B cell (primary cell): ENCODE results near the gene AOC2. TPM values are rescaled to one million over a fixed set of nuclear protein-coding genes. Genes with fewer than 3 reads are reported as not detected.
"Not testable (repeated sequence)": the region's sequence is repeated elsewhere in the genome, so short reads cannot be mapped to it uniquely, and the experiment has no call there.

Source experiments
- ATAC-seq: fragments of 200-7000 bp; cut with Tn5 transposase; one replicate; pipeline ENCODE4 v1.10.0; 2021; ENCODE audit warnings: low read depth, mild to moderate bottlenecking, moderate number of reproducible peaks, moderate library complexity
- CTCF ChIA-PET: fragments of 350-600 bp; sonication (Branson Sonifier 250); formaldehyde crosslinking; loops from one replicate; lab custom pipeline; 2021; ENCODE audit warnings: antibody characterized with exemption, inconsistent platforms; lab: Charles Lee
- POLR2A ChIA-PET: fragments of 350-600 bp; sonication (Branson Sonifier 250); formaldehyde crosslinking; loops from one replicate; lab custom pipeline; 2021; ENCODE audit warnings: antibody characterized with exemption; lab: Charles Lee
- DNase-seq: peaks from one replicate; pipeline ENCODE4 v3.0.0; 2013
- H2AFZ ChIP-seq: 2 replicates; pipeline ENCODE4 v1.6.1; 2012; ENCODE audit warnings: mild to moderate bottlenecking, low read depth, low read length; ENCODE audit not compliant: insufficient read depth, poor library complexity, severe bottlenecking
- H3K27ac ChIP-seq, 2 donors: 1 replicate in 1 of 2; 2 replicates in 1 of 2; pipeline ENCODE4 v1.5.1; 2012 to 2013; ENCODE audit warnings: low read length in 2 of 2, mild to moderate bottlenecking in 2 of 2, moderate library complexity in 1 of 2
- H3K27me3 ChIP-seq, 4 experiments: fragments of 200-600 bp in 1 of 4; sonication (generic) in 1 of 4; replicated peaks in 1 of 4; 1 replicate in 2 of 4; 2 replicates in 2 of 4; pipeline versions ENCODE4 v1.6.1 to v1.7.0; 2013 to 2016; ENCODE audit warnings: low read length in 3 of 4, mild to moderate bottlenecking in 2 of 4, mixed read lengths in 1 of 4, moderate library complexity in 1 of 4; ENCODE audit not compliant: insufficient read depth in 4 of 4, control insufficient read depth in 3 of 4; ENCODE audit errors: control extremely low read depth in 1 of 4
- H3K36me3 ChIP-seq, 2 experiments: replicated peaks in 1 of 2; 1 replicate in 1 of 2; 2 replicates in 1 of 2; pipeline versions ENCODE4 v1.6.1 to v1.7.1; 2013; ENCODE audit warnings: low read length in 1 of 2; ENCODE audit not compliant: insufficient read depth in 2 of 2, control insufficient read depth in 1 of 2; ENCODE audit errors: control extremely low read depth in 1 of 2, extremely low read depth in 1 of 2
- H3K4me1 ChIP-seq, 2 donors: fragments of 200-600 bp in 1 of 2; sonication (generic) in 1 of 2; 1 replicate in 1 of 2; 2 replicates in 1 of 2; pipeline versions ENCODE4 v1.5.1 to v1.6.1; 2013 to 2017; ENCODE audit warnings: low read length in 2 of 2; ENCODE audit not compliant: control insufficient read depth in 2 of 2, insufficient read depth in 2 of 2
- H3K4me2 ChIP-seq: replicated peaks from 2 replicates; pipeline ENCODE3; 2012; ENCODE audit warnings: mild to moderate bottlenecking, low read depth, low read length; ENCODE audit not compliant: poor library complexity, severe bottlenecking
- H3K4me3 ChIP-seq, 5 experiments: fragments of 200-600 bp in 1 of 5; sonication (generic) in 1 of 5; 1 replicate in 3 of 5; 2 replicates in 2 of 5; pipeline versions ENCODE4 v1.5.1 to v1.7.0; 2011 to 2016; ENCODE audit warnings: low read length in 4 of 5, mild to moderate bottlenecking in 4 of 5, low read depth in 2 of 5, control low read depth in 1 of 5, moderate library complexity in 1 of 5; ENCODE audit not compliant: insufficient read depth in 1 of 5; ENCODE audit errors: control extremely low read depth in 1 of 5, extremely low read depth in 1 of 5
- H3K79me2 ChIP-seq: fragments of 200-600 bp; sonication (generic); one replicate; pipeline ENCODE4 v1.6.0; 2016; ENCODE audit warnings: low read length; ENCODE audit not compliant: control insufficient read depth, insufficient read depth
- H3K9ac ChIP-seq: fragments of 200-600 bp; sonication (generic); 2 replicates; pipeline ENCODE4 v1.6.1; 2017; ENCODE audit warnings: mild to moderate bottlenecking, low read length, moderate library complexity
- H3K9me3 ChIP-seq, 3 donors: one replicate each; pipeline versions ENCODE4 v1.6.1 to v1.7.1; 2013; ENCODE audit warnings: low read length in 2 of 3; ENCODE audit not compliant: control insufficient read depth in 2 of 3, insufficient read depth in 1 of 3; ENCODE audit errors: control extremely low read depth in 1 of 3
- H4K20me1 ChIP-seq: 2 replicates; pipeline ENCODE4 v1.6.0; 2012; ENCODE audit warnings: mild to moderate bottlenecking, low read length; ENCODE audit not compliant: insufficient read depth, control insufficient read depth, poor library complexity, severe bottlenecking
- H3K27ac Mint-ChIP-seq: one replicate; pipeline ENCODE4 v1.8.0; 2021; ENCODE audit warnings: mixed read lengths
- H3K27me3 Mint-ChIP-seq: one replicate; pipeline ENCODE4 v1.8.0; 2021; ENCODE audit warnings: mixed read lengths
- H3K4me1 Mint-ChIP-seq: one replicate; pipeline ENCODE4 v1.8.0; 2021; ENCODE audit warnings: mixed read lengths
- H3K4me3 Mint-ChIP-seq: one replicate; pipeline ENCODE4 v1.8.0; 2021; ENCODE audit warnings: mixed read lengths
- H3K9me3 Mint-ChIP-seq: one replicate; pipeline ENCODE4 v1.8.0; 2022; ENCODE audit warnings: mixed read lengths; ENCODE audit not compliant: insufficient read depth
- EZH2 ChIP-seq: IDR thresholded peaks from 2 replicates; pipeline ENCODE4 v1.6.1; 2012; ENCODE audit warnings: borderline replicate concordance, low read depth, mild to moderate bottlenecking, moderate library complexity, low read length; ENCODE audit not compliant: insufficient read depth, poor library complexity, severe bottlenecking
- WGBS: methylation state at CpG from one replicate; pipeline ENCODE4 v1.1.5; 2013; ENCODE audit warnings: missing lambda C conversion rate; ENCODE audit not compliant: insufficient coverage; 5-methylcytosine and 5-hydroxymethylcytosine counted together
- intact Hi-C: fragments of 100-400 bp; cut with micrococcal nuclease; formaldehyde crosslinking; loops from one replicate; pipeline ENCODE4 v1.10.0; 2022
- polyA plus RNA-seq: library from polyadenylated mRNA; depleted of rRNA; stranded (reverse); fragments of >200 nt; gene quantifications from 2 replicates; pipeline ENCODE4 v1.2.3, GENCODE V29; 2012
- total RNA-seq, 2 donors: library from RNA; stranded (reverse); fragments of 120-200 nt in 1 of 2; gene quantifications; 1 replicate in 1 of 2; 2 replicates in 1 of 2; pipeline versions ENCODE4 v1.2.3 to v1.2.4, GENCODE V29; 2013 to 2022
- TF ChIP-seq, protein P1 (sequence below): fragments of 200-600 bp; IDR thresholded peaks from one replicate; pipeline ENCODE4 v1.8.0; 2022; ENCODE audit warnings: antibody characterized with exemption, mild to moderate bottlenecking

The AOC2 gene
- total and polyA plus RNA-seq, 2 donors (not counting 1 experiment from before 2014, with no cell fraction given): 1.9 to 3.8 TPM

GRCh38 chr17:42850954-42851353 lies 6.6 kb downstream of the AOC2 start, which contains the start of gene AOC3:
AOC3 (plus strand) TSS chr17:42851199; CDS start chr17:42851344, 145 bp downstream.
- Histone ChIP-seq H3K27ac (no peak within 1 kb of the TSS), H2AFZ (no peak within 1 kb of the TSS), H4K20me1 (no peaks in the 10 kb centered on the region), H3K27me3 (peaks cover 0 to 3% (median 0%) of the 10 kb centered on the region in 4 experiments), H3K79me2 (no peaks in the 10 kb centered on the region), H3K9ac (no peak within 1 kb of the TSS), H3K4me1 (no peaks in the 10 kb centered on the region), H3K9me3 (no peaks in the 10 kb centered on the region), H3K36me3 (peaks cover 0 to under 1% of the 10 kb centered on the region in 2 experiments), H3K4me2 (no peak within 1 kb of the TSS), H3K4me3 (no peak within 1 kb of the TSS)
- H3K27me3 Mint-ChIP-seq: no peaks in the 10 kb centered on the region
- H3K9me3 Mint-ChIP-seq: no peaks in the 10 kb centered on the region
- intact Hi-C loops: no loop called here
- no peak within 1 kb of the TSS for H3K27ac Mint-ChIP-seq
- ATAC-seq: no peak
- TF ChIP-seq, protein P1, sequence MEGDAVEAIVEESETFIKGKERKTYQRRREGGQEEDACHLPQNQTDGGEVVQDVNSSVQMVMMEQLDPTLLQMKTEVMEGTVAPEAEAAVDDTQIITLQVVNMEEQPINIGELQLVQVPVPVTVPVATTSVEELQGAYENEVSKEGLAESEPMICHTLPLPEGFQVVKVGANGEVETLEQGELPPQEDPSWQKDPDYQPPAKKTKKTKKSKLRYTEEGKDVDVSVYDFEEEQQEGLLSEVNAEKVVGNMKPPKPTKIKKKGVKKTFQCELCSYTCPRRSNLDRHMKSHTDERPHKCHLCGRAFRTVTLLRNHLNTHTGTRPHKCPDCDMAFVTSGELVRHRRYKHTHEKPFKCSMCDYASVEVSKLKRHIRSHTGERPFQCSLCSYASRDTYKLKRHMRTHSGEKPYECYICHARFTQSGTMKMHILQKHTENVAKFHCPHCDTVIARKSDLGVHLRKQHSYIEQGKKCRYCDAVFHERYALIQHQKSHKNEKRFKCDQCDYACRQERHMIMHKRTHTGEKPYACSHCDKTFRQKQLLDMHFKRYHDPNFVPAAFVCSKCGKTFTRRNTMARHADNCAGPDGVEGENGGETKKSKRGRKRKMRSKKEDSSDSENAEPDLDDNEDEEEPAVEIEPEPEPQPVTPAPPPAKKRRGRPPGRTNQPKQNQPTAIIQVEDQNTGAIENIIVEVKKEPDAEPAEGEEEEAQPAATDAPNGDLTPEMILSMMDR: no peak
- TF ChIP-seq EZH2: no peak
- H3K4me1 Mint-ChIP-seq: no peaks in the 10 kb centered on the region
- no peak for DNase-seq
- H3K4me3 Mint-ChIP-seq: no peak within 1 kb of the TSS
- WGBS: 84% methylated on average over 9 of the region's 9 CpGs
- ChIA-PET POLR2A (no interaction called here), CTCF (no interaction called here)

DNA sequence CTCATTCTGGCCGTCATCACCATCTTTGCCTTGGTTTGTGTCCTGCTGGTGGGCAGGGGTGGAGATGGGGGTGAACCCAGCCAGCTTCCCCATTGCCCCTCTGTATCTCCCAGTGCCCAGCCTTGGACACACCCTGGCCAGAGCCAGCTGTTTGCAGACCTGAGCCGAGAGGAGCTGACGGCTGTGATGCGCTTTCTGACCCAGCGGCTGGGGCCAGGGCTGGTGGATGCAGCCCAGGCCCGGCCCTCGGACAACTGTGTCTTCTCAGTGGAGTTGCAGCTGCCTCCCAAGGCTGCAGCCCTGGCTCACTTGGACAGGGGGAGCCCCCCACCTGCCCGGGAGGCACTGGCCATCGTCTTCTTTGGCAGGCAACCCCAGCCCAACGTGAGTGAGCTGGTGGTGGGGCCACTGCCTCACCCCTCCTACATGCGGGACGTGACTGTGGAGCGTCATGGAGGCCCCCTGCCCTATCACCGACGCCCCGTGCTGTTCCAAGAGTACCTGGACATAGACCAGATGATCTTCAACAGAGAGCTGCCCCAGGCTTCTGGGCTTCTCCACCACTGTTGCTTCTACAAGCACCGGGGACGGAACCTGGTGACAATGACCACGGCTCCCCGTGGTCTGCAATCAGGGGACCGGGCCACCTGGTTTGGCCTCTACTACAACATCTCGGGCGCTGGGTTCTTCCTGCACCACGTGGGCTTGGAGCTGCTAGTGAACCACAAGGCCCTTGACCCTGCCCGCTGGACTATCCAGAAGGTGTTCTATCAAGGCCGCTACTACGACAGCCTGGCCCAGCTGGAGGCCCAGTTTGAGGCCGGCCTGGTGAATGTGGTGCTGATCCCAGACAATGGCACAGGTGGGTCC lies 7.2 kb downstream of the AOC2 start:
- H3K27me3 ChIP-seq, H3K9me3 ChIP-seq, H3K79me2 ChIP-seq, H3K4me1 Mint-ChIP-seq, ATAC-seq, H2AFZ ChIP-seq, H3K9ac ChIP-seq, H3K27ac Mint-ChIP-seq, H3K27ac ChIP-seq, H3K4me3 ChIP-seq, H3K4me2 ChIP-seq, DNase-seq, H3K9me3 Mint-ChIP-seq, H3K27me3 Mint-ChIP-seq, H3K4me1 ChIP-seq, POLR2A ChIA-PET, CTCF ChIA-PET, H4K20me1 ChIP-seq, H3K36me3 ChIP-seq, H3K4me3 Mint-ChIP-seq, intact Hi-C loops: not testable (repeated sequence)
- WGBS: 99% methylated on average over 8 of the region's 28 CpGs
